HAP-1 (cell line): Measurements from ENCODE around the gene AGAP1.

ENCODE experiments used
- DNase-seq, 2 experiments: peaks; one replicate each; pipeline ENCODE4 v3.0.0-alpha.2; 2016 to 2020; ENCODE audit warnings: low spot score in 2 of 2
- H3K27me3 ChIP-seq: fragments of 250-450 bp; sonication (Bioruptor Pico); 2 replicates; pipeline ENCODE4 v1.5.1; 2020; ENCODE audit warnings: low read depth, mild to moderate bottlenecking, moderate library complexity
- H3K36me3 ChIP-seq: fragments of 250-450 bp; sonication (Bioruptor Pico); replicated peaks from 2 replicates; pipeline ENCODE4 v1.5.1; 2020; ENCODE audit warnings: mild to moderate bottlenecking
- H3K4me1 ChIP-seq: fragments of 250-450 bp; sonication (Bioruptor Pico); 2 replicates; pipeline ENCODE4 v1.5.1; 2020; ENCODE audit warnings: mild to moderate bottlenecking
- H3K4me3 ChIP-seq: fragments of 250-450 bp; sonication (Bioruptor Pico); 2 replicates; pipeline ENCODE4 v1.5.1; 2020; ENCODE audit warnings: mild to moderate bottlenecking, moderate library complexity
- H3K9me3 ChIP-seq: fragments of 250-450 bp; sonication (Bioruptor Pico); 2 replicates; pipeline ENCODE4 v1.5.1; 2020; ENCODE audit warnings: mild to moderate bottlenecking, moderate library complexity
- in situ Hi-C: fragments of 300-500 bp; cut with MboI; formaldehyde crosslinking; loops from 3 replicates; pipeline ENCODE4 v1.14.3; 2020; ENCODE audit warnings: low sequenced_read_pairs, inconsistent platforms, mixed read lengths

AGAP1 gene

GRCh38 chr2:235468978-235469655, 24.7 kb upstream of the AGAP1 start:
- H3K4me3 ChIP-seq: no peak overlapping the region

DNA sequence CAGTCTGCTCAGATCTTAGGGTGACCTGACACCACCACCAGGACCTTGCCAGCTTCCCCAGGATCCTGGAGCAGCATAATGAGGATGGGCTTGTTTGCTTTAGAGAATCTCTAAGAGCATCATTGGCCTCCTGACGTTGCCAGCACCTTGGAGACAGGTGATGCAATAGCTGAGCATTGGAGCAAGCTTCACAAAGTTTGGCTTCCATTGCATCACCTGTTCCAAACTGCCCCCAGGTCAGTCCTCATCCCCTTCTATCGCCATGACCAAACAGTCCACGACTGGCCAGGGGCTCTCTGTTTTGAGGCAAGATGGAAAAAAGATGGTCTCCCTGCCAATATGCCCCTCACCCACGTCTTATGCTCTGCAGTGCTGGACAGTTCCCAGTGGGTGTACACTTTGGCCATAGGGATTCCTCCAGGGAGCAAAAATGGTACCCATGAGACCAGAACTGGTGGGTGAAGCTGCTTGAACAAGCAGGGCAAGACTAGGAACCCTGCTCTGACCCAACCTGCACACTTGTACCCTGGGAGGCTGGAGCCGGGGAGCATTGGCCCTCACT, 22.6 kb upstream of the AGAP1 start:
- H3K36me3 ChIP-seq: no peaks in the 10 kb centered on the region
- no peaks in the 10 kb centered on the region for H3K4me1 ChIP-seq
- in situ Hi-C loops: no loop called here
- no peaks in the 10 kb centered on the region for H3K9me3 ChIP-seq
- H3K27me3 ChIP-seq: no peaks in the 10 kb centered on the region
- H3K4me3 ChIP-seq: no peak overlapping the region
- DNase-seq: no peak

More at GRCh38 chr2:235468978-235469655, 24.7 kb upstream of the AGAP1 start:
- Histone ChIP-seq H3K36me3 (no peaks in the 10 kb centered on the region), H3K4me1 (no peaks in the 10 kb centered on the region), H3K9me3 (no peaks in the 10 kb centered on the region), H3K27me3 (peaks cover 3% of the 10 kb centered on the region; the same call in 1 of the 2 replicates)
- in situ Hi-C loops: no loop called here
- DNase-seq: no peak

GRCh38 chr2:235472443-235472842, 21.4 kb upstream of the AGAP1 start:
- H3K4me3 ChIP-seq: no peak overlapping the region
- in situ Hi-C loops: no loop called here
- no peaks in the 10 kb centered on the region for H3K9me3 ChIP-seq
- no peaks in the 10 kb centered on the region for H3K36me3 ChIP-seq
- no peaks in the 10 kb centered on the region for H3K27me3 ChIP-seq
- DNase-seq: no peak
- H3K4me1 ChIP-seq: no peaks in the 10 kb centered on the region

GRCh38 chr2:235478609-235479008, 15.2 kb upstream of the AGAP1 start:
- no peaks in the 10 kb centered on the region for H3K27me3 ChIP-seq
- in situ Hi-C loops: no loop called here
- DNase-seq: no peak
- no peak overlapping the region for H3K4me3 ChIP-seq
- H3K9me3 ChIP-seq: no peaks in the 10 kb centered on the region
- no peaks in the 10 kb centered on the region for H3K4me1 ChIP-seq
- H3K36me3 ChIP-seq: no peaks in the 10 kb centered on the region

GRCh38 chr2:235479604-235480003, 14.2 kb upstream of the AGAP1 start:
- no peaks in the 10 kb centered on the region for H3K9me3 ChIP-seq
- H3K36me3 ChIP-seq: no peaks in the 10 kb centered on the region
- no peak for DNase-seq
- in situ Hi-C loops: no loop called here
- no peaks in the 10 kb centered on the region for H3K4me1 ChIP-seq
- H3K27me3 ChIP-seq: no peaks in the 10 kb centered on the region
- H3K4me3 ChIP-seq: no peak overlapping the region

DNA sequence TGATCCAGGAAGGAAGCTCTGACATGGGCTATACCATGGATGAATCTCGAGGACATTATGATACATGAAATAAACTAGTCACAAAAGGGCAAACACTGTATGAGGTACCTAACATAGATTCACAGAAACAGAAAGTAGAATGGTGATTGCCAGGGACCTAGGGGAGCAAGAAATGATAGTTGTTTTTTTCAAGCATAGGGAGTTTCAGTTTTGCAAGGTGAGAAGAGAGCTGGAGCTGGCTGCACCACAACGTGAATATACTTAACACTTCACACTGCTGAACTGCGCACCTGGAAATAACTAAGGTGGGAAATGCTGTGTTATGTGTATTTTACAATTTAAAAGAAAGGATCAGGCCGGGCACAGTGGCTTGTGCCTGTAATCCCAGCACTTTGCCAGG, 13.2 kb upstream of the AGAP1 start:
- no peak for DNase-seq
- H3K4me3 ChIP-seq: no peak overlapping the region
- H3K36me3 ChIP-seq: no peaks in the 10 kb centered on the region
- no peaks in the 10 kb centered on the region for H3K9me3 ChIP-seq
- H3K27me3 ChIP-seq: no peaks in the 10 kb centered on the region
- H3K4me1 ChIP-seq: no peaks in the 10 kb centered on the region
- in situ Hi-C loops: no loop called here

DNA sequence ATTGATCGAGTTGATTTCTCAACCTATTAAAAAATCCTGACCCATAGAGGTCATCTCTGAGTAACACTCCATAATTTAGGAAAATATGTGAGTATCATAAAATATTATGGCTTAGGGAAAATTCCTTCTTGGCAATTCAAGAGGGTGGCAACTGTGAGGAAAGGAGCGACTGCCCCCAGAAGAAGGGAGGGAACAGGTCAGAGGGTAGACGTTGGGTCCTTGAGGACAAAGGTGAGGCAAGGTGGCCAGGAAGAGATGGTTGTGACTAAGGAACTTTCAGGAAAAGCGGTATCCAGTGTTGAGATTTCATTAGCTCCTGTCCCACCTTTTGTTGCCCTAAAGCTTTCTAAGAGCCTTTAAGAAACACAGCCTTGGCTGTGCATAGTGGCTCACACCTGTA, 10.5 kb upstream of the AGAP1 start:
- DNase-seq: no peak
- in situ Hi-C loops: no loop called here

GRCh38 chr2:235485362-235485761, 8.5 kb upstream of the AGAP1 start:
- Histone ChIP-seq H3K36me3 (no peaks in the 10 kb centered on the region), H3K9me3 (no peaks in the 10 kb centered on the region), H3K27me3 (no peaks in the 10 kb centered on the region), H3K4me3 (no peak overlapping the region), H3K4me1 (no peaks in the 10 kb centered on the region)
- in situ Hi-C loops: no loop called here
- no peak for DNase-seq

More for the DNA sequence above, 10.5 kb upstream of the AGAP1 start:
- no peaks in the 10 kb centered on the region for H3K4me1 ChIP-seq
- no peaks in the 10 kb centered on the region for H3K27me3 ChIP-seq
- no peaks in the 10 kb centered on the region for H3K36me3 ChIP-seq
- H3K9me3 ChIP-seq: no peaks in the 10 kb centered on the region
- H3K4me3 ChIP-seq: no peak overlapping the region

- DNase-seq: no peak
- H3K4me3 ChIP-seq: no peak overlapping the region
- H3K4me1 ChIP-seq: no peaks in the 10 kb centered on the region
- no peaks in the 10 kb centered on the region for H3K27me3 ChIP-seq
- H3K9me3 ChIP-seq: no peaks in the 10 kb centered on the region
- no peaks in the 10 kb centered on the region for H3K36me3 ChIP-seq
- in situ Hi-C loops: no loop called here
Measured at GRCh38 chr2:235486729-235487128, 7.1 kb upstream of the AGAP1 start.

DNA sequence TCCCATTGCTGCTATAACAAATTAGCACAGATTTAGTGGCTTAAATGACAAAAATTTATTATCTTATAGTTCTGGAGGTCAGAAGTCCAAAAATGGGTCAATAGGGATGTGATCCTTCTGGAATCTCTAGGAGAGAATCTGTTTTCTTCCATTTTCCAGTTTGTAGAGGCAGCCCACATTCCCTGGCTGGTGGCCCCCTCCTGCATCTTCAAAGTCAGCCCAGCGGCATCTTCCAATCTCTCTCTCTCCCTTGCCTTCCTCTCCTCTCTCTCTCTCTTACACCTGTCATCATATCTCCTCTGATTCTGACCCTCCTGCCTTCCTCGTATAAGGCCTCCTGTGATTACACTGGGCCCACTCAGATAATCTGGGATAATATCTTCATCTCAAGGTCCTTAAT, 3.9 kb upstream of the AGAP1 start:
- Histone ChIP-seq H3K27me3 (no peaks in the 10 kb centered on the region), H3K4me1 (no peaks in the 10 kb centered on the region), H3K9me3 (no peaks in the 10 kb centered on the region), H3K4me3 (no peak overlapping the region), H3K36me3 (no peaks in the 10 kb centered on the region)
- in situ Hi-C loops: no loop called here
- no peak for DNase-seq

GRCh38 chr2:235492850-235493344, 946 bp upstream of the AGAP1 start:
- in situ Hi-C loops: no loop called here
- no peaks in the 10 kb centered on the region for H3K27me3 ChIP-seq
- peaks cover 9% of the 10 kb centered on the region for H3K4me1 ChIP-seq
- H3K36me3 ChIP-seq: no peaks in the 10 kb centered on the region
- H3K4me3 ChIP-seq: peak overlapping the region; percentile 26; the same call in 1 of the 2 replicates
- no peaks in the 10 kb centered on the region for H3K9me3 ChIP-seq
- DNase-seq: no peak

- in situ Hi-C loops: no loop called here
- Histone ChIP-seq H3K27me3 (no peaks in the 10 kb centered on the region), H3K9me3 (no peaks in the 10 kb centered on the region), H3K36me3 (no peaks in the 10 kb centered on the region), H3K4me1 (peaks cover 9% of the 10 kb centered on the region), H3K4me3 (peak overlapping the region; percentile 26)
- peak in 1 of 2 experiments; percentile 12 for DNase-seq
Measured at GRCh38 chr2:235493402-235493774, 455 bp upstream of the AGAP1 start.

GRCh38 chr2:235494716-235495372, 1.0 kb downstream of the AGAP1 start:
- no peaks in the 10 kb centered on the region for H3K36me3 ChIP-seq
- DNase-seq: peak in 1 of 2 experiments; percentile 40
- H3K9me3 ChIP-seq: no peaks in the 10 kb centered on the region
- in situ Hi-C loops: no loop called here
- no peaks in the 10 kb centered on the region for H3K27me3 ChIP-seq
- H3K4me1 ChIP-seq: peaks cover 9% of the 10 kb centered on the region
- H3K4me3 ChIP-seq: peak overlapping the region; percentile 45
